ENCODE data around the gene SLC25A47. TPM values are rescaled to one million over a fixed set of nuclear protein-coding genes. Genes with fewer than 3 reads are reported as not detected.
"Not testable (repeated sequence)": the region's sequence is repeated elsewhere in the genome, so short reads cannot be mapped to it uniquely, and the experiment has no call there.

Gene SLC25A47
- total RNA-seq, result not detected in 2 replicates

GRCh38 chr14:100323121-100323941, at the start of gene SLC25A47:
TSS of gene SLC25A47 (plus strand) at chr14:100323339. CDS start at chr14:100323415, 76 bp downstream.
- DNase-seq, result no peak

- DNase-seq, result no peak
These were observed 48.9 kb upstream of the SLC25A47 start for GRCh38 chr14:100274250-100274649.

- DNase-seq, result peak; percentile 33
These were observed 47.9 kb upstream of the SLC25A47 start for GRCh38 chr14:100275214-100275613.

GRCh38 chr14:100278702-100279101, 44.4 kb upstream of the SLC25A47 start:
- peak; percentile 66 for DNase-seq

- no peak for DNase-seq
These were observed 44.0 kb upstream of the SLC25A47 start for GRCh38 chr14:100279133-100279532.

GRCh38 chr14:100279563-100279962, 43.6 kb upstream of the SLC25A47 start:
- no peak for DNase-seq

- no peak for DNase-seq
These were observed 41.7 kb upstream of the SLC25A47 start for GRCh38 chr14:100281286-100282082.

GRCh38 chr14:100282083-100282350, 41.1 kb upstream of the SLC25A47 start:
- no peak for DNase-seq

- no peak for DNase-seq
These were observed 40.2 kb upstream of the SLC25A47 start for GRCh38 chr14:100282766-100283419.

GRCh38 chr14:100283436-100283835, 39.7 kb upstream of the SLC25A47 start:
- DNase-seq, result not testable (repeated sequence)

GRCh38 chr14:100283984-100284881, 38.9 kb upstream of the SLC25A47 start:
- DNase-seq, result no peak

- peak; percentile 72 for DNase-seq
These were observed 37.9 kb upstream of the SLC25A47 start for GRCh38 chr14:100285021-100285912.

GRCh38 chr14:100285913-100286400, 37.2 kb upstream of the SLC25A47 start:
- DNase-seq, result no peak

GRCh38 chr14:100286484-100287191, 36.5 kb upstream of the SLC25A47 start:
- DNase-seq, result no peak

GRCh38 chr14:100287202-100287997, 35.7 kb upstream of the SLC25A47 start:
- no peak for DNase-seq

- not testable (repeated sequence) for DNase-seq
These were observed 35.2 kb upstream of the SLC25A47 start for GRCh38 chr14:100287998-100288295.

GRCh38 chr14:100288382-100289185, 34.6 kb upstream of the SLC25A47 start:
- no peak for DNase-seq

GRCh38 chr14:100289916-100290606, 33.1 kb upstream of the SLC25A47 start:
- no peak for DNase-seq

Data from dermis blood vessel endothelial cell (primary cell).